OCI-LY3 (cell line): ENCODE measurements around the gene ADAMTSL4.

ENCODE experiments used
- H2AFZ ChIP-seq: fragments of 200-600, 300-600 bp; shearing (Covaris generic); 2 replicates; pipeline ENCODE4 v1.6.0; 2014; ENCODE audit warnings: antibody characterized with exemption, low read depth, low read length
- H3K27ac ChIP-seq: fragments of 200-600, 300-600 bp; sonication (generic); 2 replicates; pipeline ENCODE4 v1.5.1; 2014; ENCODE audit warnings: mild to moderate bottlenecking, low read length, moderate library complexity, mixed read lengths
- H3K27me3 ChIP-seq: fragments of 200-600, 300-600 bp; sonication (generic); 2 replicates; pipeline ENCODE4 v1.6.1; 2014; ENCODE audit warnings: low read depth, low read length, mixed read lengths
- H3K36me3 ChIP-seq: fragments of 200-600, 300-600 bp; sonication (generic); replicated peaks from 2 replicates; pipeline ENCODE3; 2014; ENCODE audit warnings: low read depth, low read length, mixed read lengths
- H3K4me1 ChIP-seq: fragments of 300-600, 200-600 bp; sonication (generic); 2 replicates; pipeline ENCODE4 v1.6.1; 2014; ENCODE audit warnings: low read length, mixed read lengths
- H3K4me2 ChIP-seq: fragments of 200-600, 300-600 bp; sonication (generic); 2 replicates; pipeline ENCODE4 v1.6.1; 2014; ENCODE audit warnings: low read length, mixed read lengths
- H3K4me3 ChIP-seq: fragments of 300-600, 200-600 bp; sonication (generic); 2 replicates; pipeline ENCODE4 v1.5.1; 2014; ENCODE audit warnings: antibody characterized with exemption, mild to moderate bottlenecking, low read length, moderate library complexity
- H3K79me2 ChIP-seq: fragments of 300-600, 200-600 bp; shearing (Covaris generic); 2 replicates; pipeline ENCODE4 v1.6.1; 2014; ENCODE audit warnings: mild to moderate bottlenecking, low read length, mixed read lengths
- H3K9ac ChIP-seq: fragments of 300-600, 200-600 bp; shearing (Covaris generic); 2 replicates; pipeline ENCODE4 v1.6.0; 2014; ENCODE audit warnings: mild to moderate bottlenecking, low read length, moderate library complexity
- H3K9me3 ChIP-seq: fragments of 200-600, 300-600 bp; shearing (Covaris generic); 2 replicates; pipeline ENCODE4 v1.6.1; 2014; ENCODE audit warnings: low read length, mixed read lengths; ENCODE audit not compliant: insufficient read depth
- H4K20me1 ChIP-seq: fragments of 200-600, 300-600 bp; sonication (generic); 2 replicates; pipeline ENCODE4 v1.6.1; 2016; ENCODE audit warnings: low read length, mixed read lengths; ENCODE audit not compliant: insufficient read depth
- EZH2phosphoT487 ChIP-seq: fragments of 200-600 bp; shearing (Covaris generic); IDR thresholded peaks from 2 replicates; pipeline ENCODE4 v1.6.1; 2018; ENCODE audit warnings: antibody characterized with exemption, mixed run types, low read depth
- TF ChIP-seq, protein P1 (sequence below): fragments of 200-600, 300-600 bp; sonication (generic); IDR thresholded peaks from 2 replicates; pipeline ENCODE4 v1.5.1; 2014; ENCODE audit warnings: antibody characterized with exemption, low read length, low read depth

The ADAMTSL4 gene

DNA sequence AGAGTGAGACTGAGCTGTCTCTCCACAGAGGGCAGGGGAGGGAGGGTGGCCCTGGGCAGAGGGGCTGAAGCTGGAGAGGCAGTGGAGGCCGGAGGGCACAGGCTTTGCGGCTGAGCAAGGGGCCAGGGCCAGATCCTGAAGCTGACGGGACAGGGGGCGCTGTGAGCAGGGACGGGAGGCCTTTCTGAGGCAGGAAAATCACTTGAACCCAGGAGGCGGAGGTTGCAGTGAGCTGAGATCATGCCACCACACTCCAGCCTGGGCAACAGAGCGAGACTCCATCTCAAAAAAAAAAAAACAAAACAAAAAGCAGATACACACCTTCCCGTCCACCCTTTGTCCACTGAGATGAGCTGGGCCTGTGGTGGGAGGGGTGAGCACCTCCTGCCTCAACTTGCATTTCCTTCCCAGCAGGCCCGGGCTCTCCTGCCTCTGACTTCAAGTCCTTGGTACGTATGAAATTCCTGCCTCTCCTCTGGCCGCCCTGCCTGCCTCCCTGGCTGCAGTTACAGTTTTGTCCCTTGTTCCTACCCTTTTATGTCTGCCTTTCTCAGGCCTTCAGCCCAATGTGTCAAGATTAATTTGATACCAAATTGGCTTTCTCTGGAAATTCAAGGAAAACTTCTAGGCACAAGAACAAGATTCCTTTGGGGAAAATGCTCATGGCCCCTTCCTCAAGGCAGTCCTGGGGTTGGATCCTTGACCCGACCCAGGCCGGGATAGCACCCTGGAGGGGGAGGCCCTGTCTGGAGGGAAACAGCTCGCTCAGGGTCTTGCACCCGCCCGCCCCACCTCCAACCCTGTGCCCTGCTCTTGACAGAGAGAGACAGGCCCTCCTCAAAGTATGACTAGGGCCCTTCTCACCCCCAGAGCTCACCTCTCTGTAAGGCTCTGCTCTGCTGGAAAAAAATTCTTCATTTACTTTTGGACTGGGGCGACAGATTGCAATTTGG, 11.2 kb upstream of the ADAMTSL4 start:
- H4K20me1 ChIP-seq = no peaks in the 10 kb centered on the region
- H3K27me3 ChIP-seq = no peaks in the 10 kb centered on the region
- H3K27ac ChIP-seq = no peak overlapping the region
- no peak overlapping the region for H3K4me3 ChIP-seq
- no peaks in the 10 kb centered on the region for H3K79me2 ChIP-seq
- no peak for TF ChIP-seq EZH2phosphoT487
- TF ChIP-seq, protein P1, sequence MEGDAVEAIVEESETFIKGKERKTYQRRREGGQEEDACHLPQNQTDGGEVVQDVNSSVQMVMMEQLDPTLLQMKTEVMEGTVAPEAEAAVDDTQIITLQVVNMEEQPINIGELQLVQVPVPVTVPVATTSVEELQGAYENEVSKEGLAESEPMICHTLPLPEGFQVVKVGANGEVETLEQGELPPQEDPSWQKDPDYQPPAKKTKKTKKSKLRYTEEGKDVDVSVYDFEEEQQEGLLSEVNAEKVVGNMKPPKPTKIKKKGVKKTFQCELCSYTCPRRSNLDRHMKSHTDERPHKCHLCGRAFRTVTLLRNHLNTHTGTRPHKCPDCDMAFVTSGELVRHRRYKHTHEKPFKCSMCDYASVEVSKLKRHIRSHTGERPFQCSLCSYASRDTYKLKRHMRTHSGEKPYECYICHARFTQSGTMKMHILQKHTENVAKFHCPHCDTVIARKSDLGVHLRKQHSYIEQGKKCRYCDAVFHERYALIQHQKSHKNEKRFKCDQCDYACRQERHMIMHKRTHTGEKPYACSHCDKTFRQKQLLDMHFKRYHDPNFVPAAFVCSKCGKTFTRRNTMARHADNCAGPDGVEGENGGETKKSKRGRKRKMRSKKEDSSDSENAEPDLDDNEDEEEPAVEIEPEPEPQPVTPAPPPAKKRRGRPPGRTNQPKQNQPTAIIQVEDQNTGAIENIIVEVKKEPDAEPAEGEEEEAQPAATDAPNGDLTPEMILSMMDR = peak; percentile 15
- no peaks in the 10 kb centered on the region for H3K4me1 ChIP-seq
- H3K4me2 ChIP-seq = no peak overlapping the region
- H3K9me3 ChIP-seq = no peaks in the 10 kb centered on the region
- H3K36me3 ChIP-seq = no peaks in the 10 kb centered on the region
- H2AFZ ChIP-seq = no peak overlapping the region
- H3K9ac ChIP-seq = no peak overlapping the region

DNA sequence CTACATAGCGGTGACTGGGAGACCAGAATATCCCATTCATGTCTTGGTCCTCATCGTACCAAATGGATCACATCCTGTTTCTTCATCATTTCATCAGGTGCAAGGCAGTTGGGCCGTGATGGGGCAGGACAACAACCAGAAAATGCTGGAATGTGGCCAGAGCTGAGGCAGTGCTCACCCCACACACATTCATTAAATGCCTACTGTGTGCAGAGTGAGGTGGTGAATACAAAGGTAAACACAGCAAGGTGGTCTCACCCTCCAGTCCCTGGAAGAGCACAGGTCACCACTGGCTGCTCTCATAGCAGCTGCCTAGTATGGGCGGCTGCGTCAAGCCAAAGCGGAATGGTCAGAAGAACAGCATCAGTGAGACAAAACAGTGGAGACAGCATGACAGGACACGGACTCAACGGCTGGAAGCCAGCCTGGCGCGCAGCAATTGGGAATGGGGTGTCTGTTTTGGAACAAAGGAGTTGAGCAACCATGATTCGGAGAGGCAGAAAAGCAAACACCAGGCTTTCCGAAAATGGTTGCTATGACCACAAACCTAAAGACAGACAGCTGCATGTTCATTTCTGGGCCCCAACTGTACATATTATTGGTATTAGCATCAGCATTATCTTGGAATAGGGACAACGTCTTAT, 5.6 kb upstream of the ADAMTSL4 start:
- Histone ChIP-seq H3K36me3 (no peaks in the 10 kb centered on the region), H3K27me3 (0 out of 2 replicates have a peak, but pooled peaks cover 7% of the 10 kb centered on the region), H3K27ac (no peak overlapping the region), H3K4me3 (no peak overlapping the region), H3K79me2 (no peaks in the 10 kb centered on the region), H3K9me3 (no peaks in the 10 kb centered on the region), H3K4me1 (peaks cover 3% of the 10 kb centered on the region; the same call in 1 of the 2 replicates), H3K4me2 (no peak overlapping the region), H2AFZ (no peak overlapping the region), H3K9ac (no peak overlapping the region), H4K20me1 (no peaks in the 10 kb centered on the region)
- no peak for TF ChIP-seq EZH2phosphoT487
- TF ChIP-seq, protein P1 = no peak

DNA sequence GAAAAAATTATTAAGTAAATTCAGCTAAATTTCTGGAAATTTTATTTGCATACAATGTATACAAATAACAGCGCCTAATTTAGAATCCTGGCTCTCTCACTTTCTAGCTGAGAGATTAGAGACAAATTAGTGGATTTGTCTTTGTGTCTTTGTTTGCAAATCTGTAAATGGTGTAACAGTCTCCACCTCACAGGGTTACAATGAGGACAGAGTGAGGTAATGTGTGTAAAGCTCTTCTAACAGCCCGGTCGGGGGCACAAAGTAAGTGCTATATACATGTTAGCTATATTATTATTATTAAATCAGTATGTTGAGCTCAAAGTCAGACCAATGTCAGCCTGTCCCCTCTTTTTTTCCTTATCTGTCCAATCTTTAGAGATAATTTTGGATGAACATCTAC, 5.0 kb upstream of the ADAMTSL4 start:
- TF ChIP-seq, protein P1 = no peak
- TF ChIP-seq EZH2phosphoT487 = no peak
- Histone ChIP-seq H3K9ac (no peak overlapping the region), H3K27ac (no peak overlapping the region), H3K4me1 (peaks cover 3% of the 10 kb centered on the region; the same call in 1 of the 2 replicates), H3K9me3 (no peaks in the 10 kb centered on the region), H4K20me1 (no peaks in the 10 kb centered on the region), H3K4me2 (no peak overlapping the region), H3K27me3 (0 out of 2 replicates have a peak, but pooled peaks cover 8% of the 10 kb centered on the region), H2AFZ (no peak overlapping the region), H3K79me2 (no peaks in the 10 kb centered on the region), H3K4me3 (no peak overlapping the region), H3K36me3 (no peaks in the 10 kb centered on the region)

DNA sequence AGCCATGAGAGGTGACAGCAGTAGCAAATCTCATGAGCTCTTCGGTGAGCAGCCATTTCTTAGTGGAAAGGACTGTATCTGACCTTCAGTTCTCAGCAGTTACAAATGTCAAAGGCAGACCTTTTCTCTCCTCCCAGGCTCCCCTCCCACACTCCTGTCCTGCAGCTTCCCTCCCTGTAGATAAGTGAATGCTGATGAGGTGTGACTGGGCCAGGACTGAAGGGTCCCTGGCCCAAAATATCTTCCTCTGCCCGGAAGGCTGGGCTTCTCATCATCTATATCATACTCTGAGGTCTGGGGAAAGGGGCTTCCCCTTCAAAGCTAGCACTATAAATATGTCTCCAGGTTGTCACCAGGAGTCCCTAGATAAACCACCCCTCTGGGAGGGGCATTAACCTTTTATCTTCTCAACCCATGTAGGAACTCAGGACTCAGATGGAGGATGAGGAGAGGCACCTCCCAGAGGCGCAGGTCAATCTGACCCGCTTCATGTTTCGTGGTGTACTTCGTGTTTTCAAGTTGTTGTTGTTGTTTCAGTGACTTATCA, 3.6 kb upstream of the ADAMTSL4 start:
- Histone ChIP-seq H3K36me3 (no peaks in the 10 kb centered on the region), H3K27ac (no peak overlapping the region), H2AFZ (no peak overlapping the region), H3K79me2 (no peaks in the 10 kb centered on the region), H3K4me1 (peaks cover 3% of the 10 kb centered on the region; the same call in 1 of the 2 replicates), H3K27me3 (peaks cover 18% of the 10 kb centered on the region; the same call in 1 of the 2 replicates), H3K9me3 (no peaks in the 10 kb centered on the region), H3K9ac (no peak overlapping the region), H3K4me2 (no peak overlapping the region), H3K4me3 (no peak overlapping the region), H4K20me1 (no peaks in the 10 kb centered on the region)
- no peak for TF ChIP-seq EZH2phosphoT487
- TF ChIP-seq, protein P1 = no peak
